AG10803 (cell line): ENCODE data around the gene ITFG1.
"Not testable (repeated sequence)": the region's sequence is repeated elsewhere in the genome, so short reads cannot be mapped to it uniquely, and the experiment has no call there.

Experiments used
- DNase-seq: peaks from one replicate; pipeline ENCODE4 v3.0.0; 2010; ENCODE audit warnings: low read depth
- H3K4me3 ChIP-seq: 2 replicates; pipeline ENCODE4 v1.5.1; 2011; ENCODE audit warnings: mild to moderate bottlenecking, low read length, control low read depth
- CTCF ChIP-seq: conservative IDR thresholded peaks from 2 replicates; pipeline ENCODE4 v1.5.1; 2011; ENCODE audit warnings: mild to moderate bottlenecking, low read length, control low read depth, inconsistent platforms

ITFG1 gene

GRCh38 chr16:47175152-47175551 is 285.7 kb downstream of the ITFG1 start:
- TF ChIP-seq CTCF: no peak
- DNase-seq: no peak
- H3K4me3 ChIP-seq: no peak overlapping the region

- no peak for DNase-seq
- H3K4me3 ChIP-seq: no peak overlapping the region
- TF ChIP-seq CTCF: no peak
Measured at GRCh38 chr16:47162670-47163420, 298.0 kb downstream of the ITFG1 start.

- no peak overlapping the region for H3K4me3 ChIP-seq
- TF ChIP-seq CTCF: no peak
- no peak for DNase-seq
Measured at GRCh38 chr16:47161464-47161863, 299.4 kb downstream of the ITFG1 start.

- H3K4me3 ChIP-seq: no peak overlapping the region
- no peak for DNase-seq
- no peak for TF ChIP-seq CTCF
Measured at GRCh38 chr16:47160422-47160821, 300.4 kb downstream of the ITFG1 start.

- no peak for DNase-seq
- no peak overlapping the region for H3K4me3 ChIP-seq
- no peak for TF ChIP-seq CTCF
Measured at GRCh38 chr16:47158992-47159391, 301.9 kb downstream of the ITFG1 start.

- no peak for TF ChIP-seq CTCF
- no peak for DNase-seq
- H3K4me3 ChIP-seq: no peak overlapping the region
Measured at GRCh38 chr16:47156680-47157215, 304.1 kb downstream of the ITFG1 start.

GRCh38 chr16:47152501-47152900 is 308.4 kb downstream of the ITFG1 start:
- not testable (repeated sequence) for H3K4me3 ChIP-seq, DNase-seq
